ENCODE measurements around the gene APIP. TPM values are rescaled to one million over a fixed set of nuclear protein-coding genes. Genes with fewer than 3 reads are reported as not detected.

The APIP gene
- total RNA-seq, 2 donors from 2014 or later = 39.4 to 60.7 TPM

- H3K27ac ChIP-seq = no peak overlapping the region
- H3K9me3 ChIP-seq = no peaks in the 10 kb centered on the region
- intact Hi-C loops (cut with DNase I) = no loop called here
- no peaks in the 10 kb centered on the region for H3K27me3 ChIP-seq
- no peaks in the 10 kb centered on the region for H3K36me3 ChIP-seq
- no peak overlapping the region for H3K4me3 ChIP-seq
- TF ChIP-seq, protein P1, sequence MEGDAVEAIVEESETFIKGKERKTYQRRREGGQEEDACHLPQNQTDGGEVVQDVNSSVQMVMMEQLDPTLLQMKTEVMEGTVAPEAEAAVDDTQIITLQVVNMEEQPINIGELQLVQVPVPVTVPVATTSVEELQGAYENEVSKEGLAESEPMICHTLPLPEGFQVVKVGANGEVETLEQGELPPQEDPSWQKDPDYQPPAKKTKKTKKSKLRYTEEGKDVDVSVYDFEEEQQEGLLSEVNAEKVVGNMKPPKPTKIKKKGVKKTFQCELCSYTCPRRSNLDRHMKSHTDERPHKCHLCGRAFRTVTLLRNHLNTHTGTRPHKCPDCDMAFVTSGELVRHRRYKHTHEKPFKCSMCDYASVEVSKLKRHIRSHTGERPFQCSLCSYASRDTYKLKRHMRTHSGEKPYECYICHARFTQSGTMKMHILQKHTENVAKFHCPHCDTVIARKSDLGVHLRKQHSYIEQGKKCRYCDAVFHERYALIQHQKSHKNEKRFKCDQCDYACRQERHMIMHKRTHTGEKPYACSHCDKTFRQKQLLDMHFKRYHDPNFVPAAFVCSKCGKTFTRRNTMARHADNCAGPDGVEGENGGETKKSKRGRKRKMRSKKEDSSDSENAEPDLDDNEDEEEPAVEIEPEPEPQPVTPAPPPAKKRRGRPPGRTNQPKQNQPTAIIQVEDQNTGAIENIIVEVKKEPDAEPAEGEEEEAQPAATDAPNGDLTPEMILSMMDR (IDR thresholded peaks at IDR 0.05) = no peak
- no peak for DNase-seq
- H3K4me1 ChIP-seq = no peaks in the 10 kb centered on the region
- no peak overlapping the region for H3K9ac ChIP-seq (ENCODE audit: low read depth in 2 of 2, low read length in 2 of 2)
These were observed 46.8 kb downstream of the APIP start for GRCh38 chr11:34869425-34869824.

GRCh38 chr11:34866375-34866774 is 49.8 kb downstream of the APIP start:
- no peak overlapping the region for H3K9ac ChIP-seq (ENCODE audit: low read depth in 2 of 2, low read length in 2 of 2)
- TF ChIP-seq, protein P1 (IDR thresholded peaks at IDR 0.05) = no peak
- no peaks in the 10 kb centered on the region for H3K36me3 ChIP-seq
- no peaks in the 10 kb centered on the region for H3K27me3 ChIP-seq
- no peaks in the 10 kb centered on the region for H3K4me1 ChIP-seq
- H3K27ac ChIP-seq = no peak overlapping the region
- intact Hi-C loops (cut with DNase I) = no loop called here
- DNase-seq = no peak
- H3K9me3 ChIP-seq = no peaks in the 10 kb centered on the region
- H3K4me3 ChIP-seq = no peak overlapping the region

DNA sequence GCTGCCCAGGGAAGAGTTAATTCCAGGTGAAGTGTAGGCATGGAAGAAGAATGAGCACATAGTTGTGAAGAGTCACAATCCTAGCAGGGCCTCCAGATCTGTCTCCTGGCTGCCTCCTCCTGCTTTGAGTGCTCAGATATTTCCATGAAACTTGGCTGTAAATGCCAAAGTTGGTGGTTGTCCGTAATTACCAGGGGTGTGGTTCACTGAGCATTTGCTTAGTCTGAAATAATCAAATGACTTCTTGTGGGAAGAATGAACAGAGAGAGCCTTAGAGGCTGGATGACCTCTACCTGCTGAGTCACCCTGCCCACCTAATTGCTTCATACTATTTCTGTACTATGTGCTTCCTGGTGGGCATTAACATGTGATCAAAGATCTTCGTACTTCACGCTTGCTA is 50.9 kb downstream of the APIP start:
- H3K4me3 ChIP-seq = no peak overlapping the region
- H3K27me3 ChIP-seq = no peaks in the 10 kb centered on the region
- no peaks in the 10 kb centered on the region for H3K36me3 ChIP-seq
- no peaks in the 10 kb centered on the region for H3K9me3 ChIP-seq
- H3K9ac ChIP-seq (ENCODE audit: low read depth in 2 of 2, low read length in 2 of 2) = no peak overlapping the region
- intact Hi-C loops (cut with DNase I) = no loop called here
- no peak for DNase-seq
- TF ChIP-seq, protein P1 (IDR thresholded peaks at IDR 0.05) = no peak
- no peak overlapping the region for H3K27ac ChIP-seq
- H3K4me1 ChIP-seq = no peaks in the 10 kb centered on the region

DNA sequence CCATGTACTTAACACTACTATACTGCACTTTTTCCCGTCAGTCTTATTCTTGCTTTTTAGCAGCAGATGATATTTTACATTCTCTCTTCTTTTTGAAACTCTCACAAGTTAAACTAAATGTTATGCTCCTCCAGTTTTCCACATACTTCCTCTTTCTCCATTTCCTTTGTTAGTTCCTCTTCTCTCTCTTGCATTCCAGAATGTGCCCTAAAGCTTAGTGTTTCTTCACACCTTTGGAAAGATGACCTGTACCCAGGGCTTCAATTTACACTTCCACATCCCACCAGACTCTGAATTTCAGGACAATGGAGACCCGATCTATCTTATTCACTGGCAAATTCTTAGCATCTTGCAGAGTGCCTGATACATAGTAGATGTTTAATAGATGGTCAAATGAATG is 51.8 kb downstream of the APIP start:
- intact Hi-C loops (cut with DNase I) = no loop called here
- no peaks in the 10 kb centered on the region for H3K4me1 ChIP-seq
- no peak overlapping the region for H3K27ac ChIP-seq
- H3K27me3 ChIP-seq = no peaks in the 10 kb centered on the region
- no peak for DNase-seq
- no peak overlapping the region for H3K9ac ChIP-seq (ENCODE audit: low read depth in 2 of 2, low read length in 2 of 2)
- no peaks in the 10 kb centered on the region for H3K9me3 ChIP-seq
- H3K4me3 ChIP-seq = no peak overlapping the region
- no peaks in the 10 kb centered on the region for H3K36me3 ChIP-seq
- TF ChIP-seq, protein P1 (IDR thresholded peaks at IDR 0.05) = no peak

DNA sequence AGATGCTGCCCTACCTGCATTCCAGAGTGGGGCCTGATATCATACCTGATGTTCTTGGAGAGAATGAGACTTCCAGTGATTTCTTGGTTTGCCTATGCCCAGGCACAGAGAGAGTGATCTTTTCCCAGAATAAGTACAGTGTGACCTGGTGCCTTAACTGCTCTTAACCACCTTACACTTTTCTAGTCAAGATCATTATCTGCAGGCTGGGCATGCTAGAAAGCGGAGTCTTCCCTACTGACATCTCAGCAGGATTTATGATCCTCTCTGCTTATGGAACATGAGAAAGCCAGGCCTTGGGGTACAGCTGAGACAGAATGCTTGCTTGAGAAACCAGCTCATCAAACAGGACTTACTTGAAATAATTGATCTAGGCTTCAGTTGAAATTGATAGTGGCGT is 53.1 kb downstream of the APIP start:
- no peaks in the 10 kb centered on the region for H3K36me3 ChIP-seq
- no peaks in the 10 kb centered on the region for H3K27me3 ChIP-seq
- no peak overlapping the region for H3K4me3 ChIP-seq
- H3K9me3 ChIP-seq = no peaks in the 10 kb centered on the region
- TF ChIP-seq, protein P1 (IDR thresholded peaks at IDR 0.05) = no peak
- intact Hi-C loops (cut with DNase I) = no loop called here
- DNase-seq = no peak
- H3K27ac ChIP-seq = no peak overlapping the region
- no peak overlapping the region for H3K9ac ChIP-seq (ENCODE audit: low read depth in 2 of 2, low read length in 2 of 2)
- no peaks in the 10 kb centered on the region for H3K4me1 ChIP-seq

- Histone ChIP-seq H3K36me3 (no peaks in the 10 kb centered on the region), H3K9me3 (no peaks in the 10 kb centered on the region), H3K27me3 (no peaks in the 10 kb centered on the region), H3K4me1 (no peaks in the 10 kb centered on the region), H3K4me3 (no peak overlapping the region), H3K9ac (ENCODE audit: low read depth in 2 of 2, low read length in 2 of 2) (no peak overlapping the region), H3K27ac (no peak overlapping the region)
- TF ChIP-seq, protein P1 (IDR thresholded peaks at IDR 0.05) = no peak
- intact Hi-C loops (cut with DNase I) = no loop called here
- DNase-seq = no peak
These were observed 55.7 kb downstream of the APIP start for GRCh38 chr11:34860518-34860917.
